WTC11 (cell line): ENCODE measurements around the gene M1AP. TPM values are rescaled to one million over a fixed set of nuclear protein-coding genes. Genes with fewer than 3 reads are reported as not detected.

Experiments
- CREM ChIP-seq: sonication (generic); formaldehyde crosslinking; IDR thresholded peaks from 2 replicates; pipeline ENCODE4 v1.8.1; 2022; ENCODE audit warnings: mild to moderate bottlenecking, missing genetic modification reagents, moderate library complexity
- E2F1 ChIP-seq: sonication (generic); formaldehyde crosslinking; IDR thresholded peaks from 2 replicates; pipeline ENCODE4 v1.8.0; 2022; ENCODE audit warnings: mild to moderate bottlenecking, missing genetic modification reagents
- E2F5 ChIP-seq: sonication (generic); formaldehyde crosslinking; IDR thresholded peaks from 2 replicates; pipeline ENCODE4 v1.8.1; 2022; ENCODE audit warnings: mild to moderate bottlenecking, moderate library complexity, missing genetic modification reagents
- ELF4 ChIP-seq: sonication (generic); formaldehyde crosslinking; IDR thresholded peaks from 2 replicates; pipeline ENCODE4 v1.8.1; 2022; ENCODE audit warnings: low read depth, mild to moderate bottlenecking, moderate library complexity, missing genetic modification reagents
- ERG ChIP-seq: fragments of 250-450 bp; sonication (Bioruptor Pico); IDR thresholded peaks from 2 replicates; pipeline ENCODE4 v1.8.0; 2021; ENCODE audit warnings: mild to moderate bottlenecking
- ESRRA ChIP-seq: sonication (generic); formaldehyde crosslinking; IDR thresholded peaks from 2 replicates; pipeline ENCODE4 v1.8.1; 2022; ENCODE audit warnings: mild to moderate bottlenecking, missing genetic modification reagents, borderline replicate concordance
- OVOL2 ChIP-seq: fragments of 250-450 bp; sonication (Bioruptor Pico); IDR thresholded peaks from 2 replicates; pipeline ENCODE4 v1.9.0; 2021; ENCODE audit warnings: mild to moderate bottlenecking, borderline replicate concordance
- PRRX2 ChIP-seq: fragments of 250-450 bp; sonication (Bioruptor Pico); IDR thresholded peaks from 2 replicates; pipeline ENCODE4 v1.8.0; 2021; ENCODE audit warnings: mild to moderate bottlenecking
- ZNF219 ChIP-seq: sonication (generic); formaldehyde crosslinking; IDR thresholded peaks from 2 replicates; pipeline ENCODE4 v1.8.0; 2023; ENCODE audit warnings: missing genetic modification reagents, mild to moderate bottlenecking, borderline replicate concordance
- ZNF281 ChIP-seq: sonication (generic); formaldehyde crosslinking; IDR thresholded peaks from 2 replicates; pipeline ENCODE4 v1.8.0; 2023; ENCODE audit warnings: mild to moderate bottlenecking, missing genetic modification reagents
- ZNF317 ChIP-seq: sonication (generic); formaldehyde crosslinking; IDR thresholded peaks from 2 replicates; pipeline ENCODE4 v1.8.1; 2023; ENCODE audit warnings: low read depth, mild to moderate bottlenecking, moderate library complexity, missing genetic modification reagents, borderline replicate concordance
- ZNF671 ChIP-seq: fragments of 250-450 bp; sonication (Bioruptor Pico); IDR thresholded peaks from 2 replicates; pipeline ENCODE4 v1.8.0; 2021; ENCODE audit warnings: mild to moderate bottlenecking
- total RNA-seq: library from RNA; stranded (reverse); gene quantifications from 3 replicates; pipeline ENCODE4 v1.2.3, GENCODE V29; 2021
- TF ChIP-seq, protein P1 (sequence below): fragments of 250-450 bp; sonication (Bioruptor Pico); IDR thresholded peaks from 2 replicates; pipeline ENCODE4 v1.9.0; 2021; ENCODE audit warnings: mild to moderate bottlenecking, borderline replicate concordance
- TF ChIP-seq, protein P2 (sequence below): sonication (generic); formaldehyde crosslinking; IDR thresholded peaks from 2 replicates; pipeline ENCODE4 v1.8.1; 2023; ENCODE audit warnings: mild to moderate bottlenecking, missing genetic modification reagents, moderate library complexity
- TF ChIP-seq, protein P3 (sequence below): fragments of 250-450 bp; sonication (Bioruptor Pico); IDR thresholded peaks from 2 replicates; pipeline ENCODE4 v1.9.0; 2021; ENCODE audit warnings: mild to moderate bottlenecking
- TF ChIP-seq, protein P4 (sequence below): sonication (generic); formaldehyde crosslinking; IDR thresholded peaks from 2 replicates; pipeline ENCODE4 v1.8.1; 2023; ENCODE audit warnings: mild to moderate bottlenecking, missing genetic modification reagents
- TF ChIP-seq, protein P5 (sequence below): sonication (generic); formaldehyde crosslinking; IDR thresholded peaks from 2 replicates; pipeline ENCODE4 v1.8.1; 2023; ENCODE audit warnings: mild to moderate bottlenecking, missing genetic modification reagents, moderate library complexity
- TF ChIP-seq, protein P6 (sequence below): sonication (generic); formaldehyde crosslinking; conservative IDR thresholded peaks from 2 replicates; pipeline ENCODE4 v1.8.1; 2023; ENCODE audit warnings: mild to moderate bottlenecking, low read depth, missing genetic modification reagents, moderate library complexity

Gene M1AP
- total RNA-seq, 1 experiment from 2014 or later, result 5.9 TPM

- TF ChIP-seq, protein P1, sequence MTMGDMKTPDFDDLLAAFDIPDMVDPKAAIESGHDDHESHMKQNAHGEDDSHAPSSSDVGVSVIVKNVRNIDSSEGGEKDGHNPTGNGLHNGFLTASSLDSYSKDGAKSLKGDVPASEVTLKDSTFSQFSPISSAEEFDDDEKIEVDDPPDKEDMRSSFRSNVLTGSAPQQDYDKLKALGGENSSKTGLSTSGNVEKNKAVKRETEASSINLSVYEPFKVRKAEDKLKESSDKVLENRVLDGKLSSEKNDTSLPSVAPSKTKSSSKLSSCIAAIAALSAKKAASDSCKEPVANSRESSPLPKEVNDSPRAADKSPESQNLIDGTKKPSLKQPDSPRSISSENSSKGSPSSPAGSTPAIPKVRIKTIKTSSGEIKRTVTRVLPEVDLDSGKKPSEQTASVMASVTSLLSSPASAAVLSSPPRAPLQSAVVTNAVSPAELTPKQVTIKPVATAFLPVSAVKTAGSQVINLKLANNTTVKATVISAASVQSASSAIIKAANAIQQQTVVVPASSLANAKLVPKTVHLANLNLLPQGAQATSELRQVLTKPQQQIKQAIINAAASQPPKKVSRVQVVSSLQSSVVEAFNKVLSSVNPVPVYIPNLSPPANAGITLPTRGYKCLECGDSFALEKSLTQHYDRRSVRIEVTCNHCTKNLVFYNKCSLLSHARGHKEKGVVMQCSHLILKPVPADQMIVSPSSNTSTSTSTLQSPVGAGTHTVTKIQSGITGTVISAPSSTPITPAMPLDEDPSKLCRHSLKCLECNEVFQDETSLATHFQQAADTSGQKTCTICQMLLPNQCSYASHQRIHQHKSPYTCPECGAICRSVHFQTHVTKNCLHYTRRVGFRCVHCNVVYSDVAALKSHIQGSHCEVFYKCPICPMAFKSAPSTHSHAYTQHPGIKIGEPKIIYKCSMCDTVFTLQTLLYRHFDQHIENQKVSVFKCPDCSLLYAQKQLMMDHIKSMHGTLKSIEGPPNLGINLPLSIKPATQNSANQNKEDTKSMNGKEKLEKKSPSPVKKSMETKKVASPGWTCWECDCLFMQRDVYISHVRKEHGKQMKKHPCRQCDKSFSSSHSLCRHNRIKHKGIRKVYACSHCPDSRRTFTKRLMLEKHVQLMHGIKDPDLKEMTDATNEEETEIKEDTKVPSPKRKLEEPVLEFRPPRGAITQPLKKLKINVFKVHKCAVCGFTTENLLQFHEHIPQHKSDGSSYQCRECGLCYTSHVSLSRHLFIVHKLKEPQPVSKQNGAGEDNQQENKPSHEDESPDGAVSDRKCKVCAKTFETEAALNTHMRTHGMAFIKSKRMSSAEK (CRISPR knock-in tag), result no peak
- TF ChIP-seq OVOL2 (CRISPR knock-in tag) (no peak), ZNF317 (CRISPR knock-in tag) (no peak; the same call in none of the 2 replicates), ZNF281 (CRISPR knock-in tag) (0 out of 2 replicates have a peak, but pooled peaks have one; percentile 86), ZNF671 (no peak), ZNF219 (CRISPR knock-in tag) (no peak; the same call in 1 of the 2 replicates), ERG (CRISPR knock-in tag) (no peak), ELF4 (CRISPR knock-in tag) (peak; percentile 43; the same call in 1 of the 2 replicates), PRRX2 (no peak), E2F1 (CRISPR knock-in tag) (peak; percentile 96), CREM (CRISPR knock-in tag) (peak; percentile 54; the same call in 1 of the 2 replicates), ESRRA (peak; percentile 76; the same call in 1 of the 2 replicates), E2F5 (CRISPR knock-in tag) (peak; percentile 83)
- TF ChIP-seq, protein P2, sequence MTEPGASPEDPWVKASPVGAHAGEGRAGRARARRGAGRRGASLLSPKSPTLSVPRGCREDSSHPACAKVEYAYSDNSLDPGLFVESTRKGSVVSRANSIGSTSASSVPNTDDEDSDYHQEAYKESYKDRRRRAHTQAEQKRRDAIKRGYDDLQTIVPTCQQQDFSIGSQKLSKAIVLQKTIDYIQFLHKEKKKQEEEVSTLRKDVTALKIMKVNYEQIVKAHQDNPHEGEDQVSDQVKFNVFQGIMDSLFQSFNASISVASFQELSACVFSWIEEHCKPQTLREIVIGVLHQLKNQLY (CRISPR knock-in tag), result no peak; the same call in 1 of the 2 replicates
- TF ChIP-seq, protein P3, sequence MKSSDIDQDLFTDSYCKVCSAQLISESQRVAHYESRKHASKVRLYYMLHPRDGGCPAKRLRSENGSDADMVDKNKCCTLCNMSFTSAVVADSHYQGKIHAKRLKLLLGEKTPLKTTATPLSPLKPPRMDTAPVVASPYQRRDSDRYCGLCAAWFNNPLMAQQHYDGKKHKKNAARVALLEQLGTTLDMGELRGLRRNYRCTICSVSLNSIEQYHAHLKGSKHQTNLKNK (CRISPR knock-in tag), result no peak
- TF ChIP-seq, protein P4, sequence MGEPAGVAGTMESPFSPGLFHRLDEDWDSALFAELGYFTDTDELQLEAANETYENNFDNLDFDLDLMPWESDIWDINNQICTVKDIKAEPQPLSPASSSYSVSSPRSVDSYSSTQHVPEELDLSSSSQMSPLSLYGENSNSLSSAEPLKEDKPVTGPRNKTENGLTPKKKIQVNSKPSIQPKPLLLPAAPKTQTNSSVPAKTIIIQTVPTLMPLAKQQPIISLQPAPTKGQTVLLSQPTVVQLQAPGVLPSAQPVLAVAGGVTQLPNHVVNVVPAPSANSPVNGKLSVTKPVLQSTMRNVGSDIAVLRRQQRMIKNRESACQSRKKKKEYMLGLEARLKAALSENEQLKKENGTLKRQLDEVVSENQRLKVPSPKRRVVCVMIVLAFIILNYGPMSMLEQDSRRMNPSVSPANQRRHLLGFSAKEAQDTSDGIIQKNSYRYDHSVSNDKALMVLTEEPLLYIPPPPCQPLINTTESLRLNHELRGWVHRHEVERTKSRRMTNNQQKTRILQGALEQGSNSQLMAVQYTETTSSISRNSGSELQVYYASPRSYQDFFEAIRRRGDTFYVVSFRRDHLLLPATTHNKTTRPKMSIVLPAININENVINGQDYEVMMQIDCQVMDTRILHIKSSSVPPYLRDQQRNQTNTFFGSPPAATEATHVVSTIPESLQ (CRISPR knock-in tag), result 0 out of 2 replicates have a peak, but pooled peaks have one; percentile 48
- TF ChIP-seq, protein P5, sequence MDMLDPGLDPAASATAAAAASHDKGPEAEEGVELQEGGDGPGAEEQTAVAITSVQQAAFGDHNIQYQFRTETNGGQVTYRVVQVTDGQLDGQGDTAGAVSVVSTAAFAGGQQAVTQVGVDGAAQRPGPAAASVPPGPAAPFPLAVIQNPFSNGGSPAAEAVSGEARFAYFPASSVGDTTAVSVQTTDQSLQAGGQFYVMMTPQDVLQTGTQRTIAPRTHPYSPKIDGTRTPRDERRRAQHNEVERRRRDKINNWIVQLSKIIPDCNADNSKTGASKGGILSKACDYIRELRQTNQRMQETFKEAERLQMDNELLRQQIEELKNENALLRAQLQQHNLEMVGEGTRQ (CRISPR knock-in tag), result no peak
- TF ChIP-seq, protein P6, sequence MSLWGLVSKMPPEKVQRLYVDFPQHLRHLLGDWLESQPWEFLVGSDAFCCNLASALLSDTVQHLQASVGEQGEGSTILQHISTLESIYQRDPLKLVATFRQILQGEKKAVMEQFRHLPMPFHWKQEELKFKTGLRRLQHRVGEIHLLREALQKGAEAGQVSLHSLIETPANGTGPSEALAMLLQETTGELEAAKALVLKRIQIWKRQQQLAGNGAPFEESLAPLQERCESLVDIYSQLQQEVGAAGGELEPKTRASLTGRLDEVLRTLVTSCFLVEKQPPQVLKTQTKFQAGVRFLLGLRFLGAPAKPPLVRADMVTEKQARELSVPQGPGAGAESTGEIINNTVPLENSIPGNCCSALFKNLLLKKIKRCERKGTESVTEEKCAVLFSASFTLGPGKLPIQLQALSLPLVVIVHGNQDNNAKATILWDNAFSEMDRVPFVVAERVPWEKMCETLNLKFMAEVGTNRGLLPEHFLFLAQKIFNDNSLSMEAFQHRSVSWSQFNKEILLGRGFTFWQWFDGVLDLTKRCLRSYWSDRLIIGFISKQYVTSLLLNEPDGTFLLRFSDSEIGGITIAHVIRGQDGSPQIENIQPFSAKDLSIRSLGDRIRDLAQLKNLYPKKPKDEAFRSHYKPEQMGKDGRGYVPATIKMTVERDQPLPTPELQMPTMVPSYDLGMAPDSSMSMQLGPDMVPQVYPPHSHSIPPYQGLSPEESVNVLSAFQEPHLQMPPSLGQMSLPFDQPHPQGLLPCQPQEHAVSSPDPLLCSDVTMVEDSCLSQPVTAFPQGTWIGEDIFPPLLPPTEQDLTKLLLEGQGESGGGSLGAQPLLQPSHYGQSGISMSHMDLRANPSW (CRISPR knock-in tag), result no peak
Observed at GRCh38 chr2:74515981-74516633, 132.0 kb downstream of the M1AP start (continued).
